Measurements from ENCODE around the gene BBX. TPM values are rescaled to one million over a fixed set of nuclear protein-coding genes. Genes with fewer than 3 reads are reported as not detected.

Gene BBX
- total RNA-seq, 1 donor from 2014 or later, result 62.3 TPM

- DNase-seq (no peak), ATAC-seq (no peak)
- H3K27me3 ChIP-seq, result no peaks in the 10 kb centered on the region
- H3K36me3 ChIP-seq, result no peaks in the 10 kb centered on the region
- no peak overlapping the region for H3K27ac ChIP-seq
- H3K9me3 ChIP-seq, result no peaks in the 10 kb centered on the region
- TF ChIP-seq CTCF (IDR thresholded peaks at IDR 0.05), result no peak
- intact Hi-C loops (cut with DNase I), result no loop called here
- H3K4me3 ChIP-seq, result no peak overlapping the region
- no peaks in the 10 kb centered on the region for H3K4me1 ChIP-seq
These were observed 96.8 kb downstream of the BBX start for GRCh38 chr3:107619549-107619948.

- Histone ChIP-seq H3K4me1 (no peaks in the 10 kb centered on the region), H3K9me3 (no peaks in the 10 kb centered on the region), H3K4me3 (no peak overlapping the region), H3K36me3 (no peaks in the 10 kb centered on the region), H3K27ac (no peak overlapping the region), H3K27me3 (no peaks in the 10 kb centered on the region)
- ATAC-seq (no peak), DNase-seq (no peak)
- intact Hi-C loops (cut with DNase I), result no loop called here
- TF ChIP-seq CTCF (IDR thresholded peaks at IDR 0.05), result no peak
These were observed 97.8 kb downstream of the BBX start for GRCh38 chr3:107620534-107620933.

GRCh38 chr3:107621465-107621864 is 98.7 kb downstream of the BBX start:
- H3K9me3 ChIP-seq, result no peaks in the 10 kb centered on the region
- no peaks in the 10 kb centered on the region for H3K4me1 ChIP-seq
- no peaks in the 10 kb centered on the region for H3K36me3 ChIP-seq
- ATAC-seq (no peak), DNase-seq (no peak)
- no peak overlapping the region for H3K4me3 ChIP-seq
- no peaks in the 10 kb centered on the region for H3K27me3 ChIP-seq
- TF ChIP-seq CTCF (IDR thresholded peaks at IDR 0.05), result no peak
- H3K27ac ChIP-seq, result no peak overlapping the region
- intact Hi-C loops (cut with DNase I), result no loop called here

- DNase-seq (no peak), ATAC-seq (no peak)
- TF ChIP-seq CTCF (IDR thresholded peaks at IDR 0.05), result no peak
- Histone ChIP-seq H3K36me3 (no peaks in the 10 kb centered on the region), H3K9me3 (no peaks in the 10 kb centered on the region), H3K4me1 (no peaks in the 10 kb centered on the region), H3K27me3 (no peaks in the 10 kb centered on the region), H3K27ac (no peak overlapping the region), H3K4me3 (no peak overlapping the region)
- intact Hi-C loops (cut with DNase I), result no loop called here
These were observed 105.3 kb downstream of the BBX start for GRCh38 chr3:107627962-107628542.

- no peak overlapping the region for H3K4me3 ChIP-seq
- no peaks in the 10 kb centered on the region for H3K27me3 ChIP-seq
- no peak overlapping the region for H3K27ac ChIP-seq
- H3K9me3 ChIP-seq, result no peaks in the 10 kb centered on the region
- H3K36me3 ChIP-seq, result no peaks in the 10 kb centered on the region
- intact Hi-C loops (cut with DNase I), result no loop called here
- no peak for DNase-seq
- no peak for TF ChIP-seq CTCF (IDR thresholded peaks at IDR 0.05)
- no peak for ATAC-seq
- no peaks in the 10 kb centered on the region for H3K4me1 ChIP-seq
These were observed 106.8 kb downstream of the BBX start for GRCh38 chr3:107629566-107629965.

- Histone ChIP-seq H3K36me3 (no peaks in the 10 kb centered on the region), H3K4me1 (no peaks in the 10 kb centered on the region), H3K9me3 (no peaks in the 10 kb centered on the region), H3K4me3 (no peak overlapping the region), H3K27ac (no peak overlapping the region), H3K27me3 (no peaks in the 10 kb centered on the region)
- DNase-seq, result no peak
- intact Hi-C loops (cut with DNase I), result no loop called here
- ATAC-seq, result peak; percentile 33
- TF ChIP-seq CTCF (IDR thresholded peaks at IDR 0.05), result no peak
These were observed 108.0 kb downstream of the BBX start for GRCh38 chr3:107630779-107631178.
